HG03060 (cell line): ENCODE results near the gene GPC1.

Experiments
- ATAC-seq: cut with Tn5 transposase; IDR thresholded peaks from one replicate; pipeline ENCODE4 v1.9.1; 2021; ENCODE audit warnings: low read depth, moderate number of reproducible peaks; ENCODE audit not compliant: unreplicated experiment

GPC1 gene

DNA sequence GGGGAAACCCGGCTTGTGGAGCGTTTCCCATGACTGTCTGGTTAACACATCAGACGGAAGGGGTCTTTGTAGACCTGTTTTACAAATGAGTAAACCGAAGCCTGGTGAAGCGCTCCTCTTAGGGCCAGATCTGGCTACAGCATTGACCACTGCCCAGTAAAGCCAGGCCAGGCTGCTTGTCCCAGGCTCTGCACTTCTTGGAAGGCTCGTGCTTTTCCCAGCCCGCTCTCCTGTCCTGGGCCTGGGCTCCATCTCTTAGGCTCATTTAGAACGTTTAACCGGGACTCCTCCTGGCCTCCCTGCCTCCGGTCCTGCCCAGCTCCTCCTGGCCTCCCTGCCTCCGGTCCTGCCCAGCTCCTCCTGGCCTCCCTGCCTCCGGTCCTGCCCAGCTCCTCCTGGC is 4.8 kb downstream of the GPC1 start:
- no peak for ATAC-seq

GRCh38 chr2:240440704-240441320 is 5.3 kb downstream of the GPC1 start:
- ATAC-seq: no peak

DNA sequence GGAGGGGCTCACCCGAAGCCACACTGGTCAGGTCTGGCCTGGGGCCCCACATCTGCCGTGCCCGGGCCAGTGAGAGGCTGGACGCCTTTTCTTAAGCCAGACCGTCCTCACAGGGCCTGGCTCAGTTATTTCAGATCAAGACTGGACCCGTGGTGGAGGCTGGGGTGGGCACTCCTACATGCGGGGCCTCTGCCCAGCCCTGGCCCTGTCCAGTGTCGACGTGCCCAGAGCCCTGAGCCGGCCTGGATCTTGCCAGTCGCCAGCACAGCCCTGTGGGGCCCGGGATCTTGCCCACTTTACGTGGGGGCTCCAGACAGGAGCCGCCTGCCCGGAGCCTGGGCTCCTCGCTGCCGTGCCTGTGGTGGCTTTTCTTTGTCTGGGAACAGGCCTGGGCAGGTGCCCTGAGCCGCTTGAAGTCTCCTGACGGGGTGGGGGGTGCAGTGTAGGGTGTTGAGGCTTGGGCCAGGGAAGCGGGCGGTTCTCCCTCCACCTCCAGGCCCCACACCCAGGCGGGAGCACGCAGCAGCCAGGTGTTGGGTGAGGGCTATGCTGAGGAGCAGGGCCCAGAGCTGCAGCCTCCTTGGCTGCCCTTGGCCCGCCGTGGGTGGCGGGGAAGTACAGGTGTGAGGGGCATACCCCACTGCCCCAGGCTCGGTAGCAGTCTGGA is 6.0 kb downstream of the GPC1 start:
- ATAC-seq: no peak

- no peak for ATAC-seq
Measured at GRCh38 chr2:240441993-240442411, 6.5 kb downstream of the GPC1 start.

GRCh38 chr2:240442891-240443715 is 7.6 kb downstream of the GPC1 start:
- no peak for ATAC-seq

DNA sequence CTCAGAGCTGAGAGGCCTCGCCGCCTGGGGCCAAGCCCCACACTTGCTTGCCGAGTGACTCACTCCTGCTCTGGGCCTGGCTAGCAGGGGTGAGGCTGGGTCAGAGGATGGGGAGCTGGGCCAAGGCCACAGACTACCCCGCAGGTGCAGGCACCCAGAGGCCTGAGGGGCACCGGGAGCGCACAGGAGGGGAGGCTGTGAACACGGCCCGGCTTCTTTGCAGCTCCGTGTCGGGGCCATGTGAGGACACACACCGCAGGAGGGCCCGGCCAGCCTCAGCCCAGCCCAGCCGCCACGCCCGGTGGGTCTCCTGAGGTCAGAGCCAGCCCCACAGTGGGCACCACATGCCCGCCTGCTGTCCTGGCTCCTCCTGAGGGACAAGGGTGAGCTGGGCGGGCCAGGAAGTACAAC is 8.4 kb downstream of the GPC1 start:
- no peak for ATAC-seq

GRCh38 chr2:240444464-240444863 is 9.0 kb downstream of the GPC1 start:
- no peak for ATAC-seq

- ATAC-seq: no peak
Measured at GRCh38 chr2:240445961-240446663, 10.6 kb downstream of the GPC1 start.

DNA sequence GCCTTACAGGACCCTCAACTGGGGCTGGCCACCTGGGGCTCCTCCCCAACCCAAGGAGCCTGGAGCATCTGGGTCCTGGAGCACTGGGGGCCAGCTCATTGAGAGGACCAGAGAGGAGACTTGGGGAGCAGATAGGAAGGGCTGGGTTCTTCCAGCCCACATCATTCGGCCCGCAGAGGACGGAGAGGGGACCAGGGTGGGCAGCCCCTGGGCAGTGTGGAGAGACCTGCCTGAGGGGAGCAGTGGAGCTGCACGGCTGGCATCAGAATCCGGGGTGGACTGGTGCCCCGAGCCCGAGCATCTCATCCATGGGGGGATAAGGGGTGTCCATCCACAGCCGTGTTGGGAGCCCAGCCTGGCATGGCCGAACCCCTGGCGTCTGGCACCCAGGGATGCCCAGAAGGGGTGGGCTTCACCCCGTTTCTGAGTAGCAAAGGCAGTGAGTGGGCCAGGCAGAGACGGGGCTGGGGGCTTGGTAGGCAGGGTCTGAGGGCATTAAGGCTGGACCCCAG is 11.3 kb downstream of the GPC1 start:
- no peak for ATAC-seq

- no peak for ATAC-seq
Measured at GRCh38 chr2:240447331-240447730, 11.9 kb downstream of the GPC1 start.

GRCh38 chr2:240447934-240448333 is 12.5 kb downstream of the GPC1 start:
- ATAC-seq: no peak

- no peak for ATAC-seq
Measured at GRCh38 chr2:240448387-240449274, 13.2 kb downstream of the GPC1 start.

GRCh38 chr2:240449764-240450531 is 14.5 kb downstream of the GPC1 start:
- no peak for ATAC-seq

GRCh38 chr2:240450532-240451107 is 15.2 kb downstream of the GPC1 start:
- no peak for ATAC-seq

DNA sequence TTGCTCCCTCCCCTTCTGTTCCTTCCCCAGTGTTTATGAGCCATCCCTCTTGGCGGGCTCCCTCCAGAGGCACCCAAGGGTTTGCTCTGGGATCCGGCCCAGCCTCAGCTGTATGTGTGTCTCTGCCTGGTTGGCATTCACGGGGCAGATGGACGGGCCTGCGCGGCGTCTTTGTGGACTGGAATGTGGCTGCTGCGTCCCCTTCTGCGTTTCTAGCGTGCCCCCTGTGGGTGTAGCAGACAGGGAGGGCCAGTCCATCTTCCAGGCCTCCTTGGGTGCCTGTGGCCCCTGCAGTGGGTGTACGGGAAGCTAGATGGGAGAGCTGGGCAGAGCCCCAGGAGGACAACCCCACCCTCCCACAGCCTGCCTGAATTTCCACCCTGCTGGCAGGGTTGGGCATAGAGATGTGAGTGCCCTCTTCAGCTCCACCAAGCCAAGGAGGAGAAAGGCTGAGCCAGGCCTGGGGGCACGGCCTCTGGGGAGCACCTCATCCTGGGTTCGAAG is 15.7 kb downstream of the GPC1 start:
- ATAC-seq: no peak

DNA sequence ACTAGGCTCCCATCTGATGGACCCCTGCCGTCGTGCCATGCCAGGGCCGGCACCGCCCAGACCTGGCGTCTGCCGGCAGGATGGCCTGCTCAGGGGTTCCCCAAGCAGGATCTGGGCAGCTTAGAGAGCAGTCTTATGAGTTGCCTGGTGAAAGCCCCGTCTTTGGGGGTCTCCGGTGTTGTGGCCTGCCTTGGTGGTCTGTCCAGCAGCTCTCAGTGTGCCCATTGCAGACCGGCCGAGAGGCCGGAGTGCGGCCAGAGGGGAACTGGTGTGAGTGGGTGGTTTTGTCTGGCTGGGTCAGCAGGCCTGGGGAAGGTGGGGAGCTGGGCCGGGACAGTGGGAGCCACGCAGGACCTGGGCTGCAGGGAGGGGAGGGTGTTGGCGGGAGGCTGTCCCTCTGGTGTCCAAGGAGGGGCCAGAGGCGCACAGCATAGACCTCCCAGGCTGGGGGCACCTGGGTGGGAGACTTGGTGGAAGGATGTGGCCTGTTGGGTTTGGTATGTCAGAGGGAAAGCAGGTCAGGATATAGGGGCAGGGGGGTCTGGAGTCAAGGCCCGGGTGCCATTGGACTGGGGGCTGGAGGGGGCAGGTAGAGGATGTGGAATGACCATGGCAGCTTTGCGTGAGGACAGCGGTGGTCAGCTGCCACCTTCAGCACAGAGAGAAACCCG is 16.5 kb downstream of the GPC1 start:
- ATAC-seq: no peak

GRCh38 chr2:240452462-240453256 is 17.2 kb downstream of the GPC1 start:
- no peak for ATAC-seq
